GF-D8 (cell line): Measurements from ENCODE around the gene CRISP3.
"Not testable (repeated sequence)": the region's sequence is repeated elsewhere in the genome, so short reads cannot be mapped to it uniquely, and the experiment has no call there.

Source experiments
- DNase-seq: peaks from one replicate; lab custom pipeline; 2025; lab: John Stamatoyannopoulos, UW

CRISP3 gene

GRCh38 chr6:49744259-49744658 is at the start of gene CRISP3:
Gene CRISP3, minus strand, starts transcription at chr6:49744388. Its CDS starts 21 bp downstream, at chr6:49744367.
- no peak for DNase-seq

- no peak for DNase-seq
Measured at GRCh38 chr6:49790341-49790740, 46.2 kb upstream of the CRISP3 start.

- no peak for DNase-seq
Measured at GRCh38 chr6:49787176-49787575, 43.0 kb upstream of the CRISP3 start, which contains the start of gene PGK2. Gene PGK2, minus strand, starts transcription at chr6:49787285. Its CDS starts 98 bp downstream, at chr6:49787187.

- DNase-seq, result no peak
Measured at GRCh38 chr6:49784272-49784671, 40.1 kb upstream of the CRISP3 start.

- no peak for DNase-seq
Measured at GRCh38 chr6:49782725-49783124, 38.5 kb upstream of the CRISP3 start.

- DNase-seq, result no peak
Measured at GRCh38 chr6:49782293-49782692, 38.1 kb upstream of the CRISP3 start.

- DNase-seq, result no peak
Measured at GRCh38 chr6:49776444-49776843, 32.3 kb upstream of the CRISP3 start.

- no peak for DNase-seq
Measured at GRCh38 chr6:49775043-49775442, 30.9 kb upstream of the CRISP3 start.

GRCh38 chr6:49772285-49772684 is 28.1 kb upstream of the CRISP3 start:
- no peak for DNase-seq

- no peak for DNase-seq
Measured at GRCh38 chr6:49766762-49767161, 22.6 kb upstream of the CRISP3 start.

GRCh38 chr6:49764571-49765236 is 20.5 kb upstream of the CRISP3 start:
- DNase-seq, result no peak

GRCh38 chr6:49743429-49743828 is 759 bp downstream of the CRISP3 start:
- no peak for DNase-seq

- DNase-seq, result no peak
Measured at GRCh38 chr6:49739423-49739822, 4.8 kb downstream of the CRISP3 start.

- no peak for DNase-seq
Measured at GRCh38 chr6:49736017-49736508, 8.1 kb downstream of the CRISP3 start.

GRCh38 chr6:49733680-49734079 is 10.5 kb downstream of the CRISP3 start:
- DNase-seq, result no peak

- no peak for DNase-seq
Measured at GRCh38 chr6:49732781-49733180, 11.4 kb downstream of the CRISP3 start.

- no peak for DNase-seq
Measured at GRCh38 chr6:49730251-49730650, 13.9 kb downstream of the CRISP3 start.

- not testable (repeated sequence) for DNase-seq
Measured at GRCh38 chr6:49723917-49724316, 20.3 kb downstream of the CRISP3 start.

- DNase-seq, result no peak
Measured at GRCh38 chr6:49721297-49721696, 22.9 kb downstream of the CRISP3 start.

GRCh38 chr6:49720372-49720771 is 23.8 kb downstream of the CRISP3 start:
- DNase-seq, result no peak

- no peak for DNase-seq
Measured at GRCh38 chr6:49713346-49713745, 30.8 kb downstream of the CRISP3 start, which contains the start of gene CRISP2. Gene CRISP2, minus strand, starts transcription at chr6:49713543. Its CDS starts 4,347 bp downstream, at chr6:49709196.

GRCh38 chr6:49698478-49698877 is 45.7 kb downstream of the CRISP3 start:
- DNase-seq, result no peak

- DNase-seq, result no peak
Measured at GRCh38 chr6:49693512-49693911, 50.7 kb downstream of the CRISP3 start.

- DNase-seq, result no peak
Measured at GRCh38 chr6:49692534-49692933, 51.7 kb downstream of the CRISP3 start.
